ENCODE data around the gene GPR34.

The GPR34 gene

DNA sequence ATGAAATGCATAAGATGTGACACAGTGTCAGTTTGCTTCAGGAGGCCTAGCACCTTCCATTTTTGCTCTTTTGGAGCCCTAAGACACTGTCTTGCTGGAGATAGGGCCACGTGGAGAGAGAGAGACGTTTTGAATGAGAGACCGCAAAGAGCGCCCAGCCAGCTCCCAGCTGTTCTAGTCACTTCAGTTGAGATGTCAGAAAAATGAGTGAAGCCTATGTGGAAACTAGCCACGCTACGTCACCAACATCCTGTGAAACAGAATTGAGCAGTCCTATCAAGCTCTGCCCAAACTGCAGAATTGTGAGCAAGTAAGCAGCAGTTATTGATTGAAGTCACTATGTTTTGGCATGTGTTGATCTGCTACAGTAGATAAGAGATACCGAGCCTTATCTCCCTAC lies 48.3 kb downstream of the GPR34 start:
- DNase-seq (ENCODE audit: low read depth): peak; percentile 4

DNA sequence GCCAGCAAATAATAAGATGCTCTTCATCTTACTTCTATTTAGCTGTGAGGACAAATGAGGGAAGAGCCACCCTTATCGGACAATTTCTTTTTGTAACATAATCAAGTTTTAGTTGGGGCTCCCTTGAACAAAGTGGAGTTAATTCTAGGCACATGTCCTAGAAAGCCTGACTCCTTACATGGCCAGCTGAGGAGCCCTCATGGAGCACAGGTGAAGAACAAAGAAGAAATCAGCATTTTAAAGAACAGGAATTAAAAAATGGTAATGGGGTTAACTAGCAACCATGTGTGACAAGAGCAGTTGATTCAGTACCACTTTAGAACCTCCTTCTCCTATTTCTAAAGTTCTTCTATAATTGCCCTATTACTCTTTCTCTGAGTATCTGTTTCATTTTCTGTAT lies 51.1 kb downstream of the GPR34 start:
- DNase-seq (ENCODE audit: low read depth): no peak
